Astrocyte (in vitro differentiated cells and primary cell): ENCODE data around the gene DNASE1L2. TPM values are rescaled to one million over a fixed set of nuclear protein-coding genes. Genes with fewer than 3 reads are reported as not detected.

Source experiments
- DNase-seq: peaks from one replicate; pipeline ENCODE4 v3.0.0-alpha.2; 2010; ENCODE audit warnings: low read depth
- FAIRE-seq: peaks from 2 replicates; lab custom pipeline; 2011; peaks lifted over from hg19 to GRCh38; lab: Jason Lieb, UNC
- H2AFZ ChIP-seq: 2 replicates; pipeline ENCODE4 v1.6.0; 2012; ENCODE audit warnings: low read depth, low read length, inconsistent platforms
- H3K27ac ChIP-seq: 2 replicates; pipeline ENCODE4 v1.5.1; 2011; ENCODE audit warnings: low read depth, low read length, inconsistent platforms
- H3K27me3 ChIP-seq: 2 replicates; pipeline ENCODE4 v1.6.0; 2011; ENCODE audit warnings: low read length, inconsistent platforms; ENCODE audit not compliant: insufficient read depth
- H3K36me3 ChIP-seq: 2 replicates; pipeline ENCODE4 v1.5.1; 2011; ENCODE audit warnings: low read length, inconsistent platforms; ENCODE audit not compliant: insufficient read depth
- H3K4me1 ChIP-seq: 2 replicates; pipeline ENCODE4 v1.5.1; 2011; ENCODE audit warnings: low read length, inconsistent platforms; ENCODE audit not compliant: insufficient read depth
- H3K4me2 ChIP-seq: 2 replicates; pipeline ENCODE4 v1.6.0; 2012; ENCODE audit warnings: low read length, inconsistent platforms
- H3K4me3 ChIP-seq: 2 replicates; pipeline ENCODE4 v1.5.1; 2011; ENCODE audit warnings: low read depth, mild to moderate bottlenecking, low read length, inconsistent platforms; ENCODE audit not compliant: insufficient read depth
- H3K79me2 ChIP-seq: 2 replicates; pipeline ENCODE4 v1.6.0; 2012; ENCODE audit warnings: mild to moderate bottlenecking, low read length, inconsistent platforms; ENCODE audit not compliant: insufficient read depth
- H3K9ac ChIP-seq: 2 replicates; pipeline ENCODE4 v1.6.0; 2012; ENCODE audit warnings: mild to moderate bottlenecking, low read length, inconsistent platforms
- H3K9me3 ChIP-seq: 2 replicates; pipeline ENCODE4 v1.5.1; 2012; ENCODE audit warnings: low read depth, mild to moderate bottlenecking, low read length, inconsistent platforms; ENCODE audit not compliant: insufficient read depth
- H4K20me1 ChIP-seq: 2 replicates; pipeline ENCODE4 v1.6.0; 2012; ENCODE audit warnings: low read length, inconsistent platforms; ENCODE audit not compliant: insufficient read depth
- H3K27ac Mint-ChIP-seq: one replicate; pipeline ENCODE4 v1.8.0; 2021; ENCODE audit warnings: mild to moderate bottlenecking, mixed read lengths; ENCODE audit not compliant: unreplicated experiment
- H3K27me3 Mint-ChIP-seq: one replicate; pipeline ENCODE4 v1.8.0; 2021; ENCODE audit warnings: low read depth, mixed read lengths; ENCODE audit not compliant: unreplicated experiment
- H3K36me3 Mint-ChIP-seq: one replicate; pipeline ENCODE4 v1.8.0; 2021; ENCODE audit warnings: low read depth, mixed read lengths; ENCODE audit not compliant: unreplicated experiment
- H3K4me1 Mint-ChIP-seq: one replicate; pipeline ENCODE4 v1.8.0; 2021; ENCODE audit warnings: low read depth, mixed read lengths; ENCODE audit not compliant: unreplicated experiment
- H3K4me3 Mint-ChIP-seq: one replicate; pipeline ENCODE4 v1.8.0; 2021; ENCODE audit warnings: mild to moderate bottlenecking, moderate library complexity, mixed read lengths; ENCODE audit not compliant: unreplicated experiment
- H3K9me3 Mint-ChIP-seq: one replicate; pipeline ENCODE4 v1.8.0; 2021; ENCODE audit warnings: mild to moderate bottlenecking, mixed read lengths; ENCODE audit not compliant: unreplicated experiment
- EZH2 ChIP-seq: IDR thresholded peaks from 2 replicates; pipeline ENCODE4 v1.6.1; 2012; ENCODE audit warnings: mild to moderate bottlenecking, low read length, inconsistent platforms; ENCODE audit not compliant: insufficient read depth
- total RNA-seq: library from RNA; stranded (reverse); gene quantifications from 2 replicates; pipeline ENCODE4 v1.2.1, GENCODE V29; 2021
- TF ChIP-seq, protein P1 (sequence below): IDR thresholded peaks from 2 replicates; pipeline ENCODE4 v1.5.1; 2011; ENCODE audit warnings: low read depth, mild to moderate bottlenecking, inconsistent platforms, low read length, moderate library complexity; ENCODE audit not compliant: insufficient read depth

The DNASE1L2 gene
- total RNA-seq, 1 donor from 2014 or later: 1.3 TPM

DNA sequence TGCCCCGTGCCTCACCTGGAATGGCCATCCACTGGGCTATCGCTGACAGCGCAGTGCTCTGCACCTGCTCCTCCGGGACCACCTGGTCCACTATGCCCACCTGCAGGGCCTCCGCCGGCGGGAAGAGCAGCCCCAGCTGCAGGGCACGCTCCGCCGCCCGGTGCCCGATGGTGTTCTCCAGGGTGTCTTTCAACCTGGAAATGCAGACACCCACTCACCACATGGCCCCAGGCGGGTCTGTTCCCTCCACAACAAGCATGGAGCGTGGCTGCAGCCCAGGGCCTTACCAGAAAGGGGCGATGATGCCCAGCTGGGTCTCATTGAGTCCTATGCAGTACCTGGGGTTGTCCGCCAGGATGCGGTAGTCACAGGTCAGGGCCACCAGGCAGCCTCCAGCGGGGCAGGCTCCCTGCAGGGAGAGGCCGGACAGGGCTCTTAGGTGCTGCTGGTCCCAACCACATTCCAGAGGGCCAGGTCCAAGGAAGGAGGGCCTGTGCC is 6.8 kb downstream of the DNASE1L2 start:
- TF ChIP-seq, protein P1, sequence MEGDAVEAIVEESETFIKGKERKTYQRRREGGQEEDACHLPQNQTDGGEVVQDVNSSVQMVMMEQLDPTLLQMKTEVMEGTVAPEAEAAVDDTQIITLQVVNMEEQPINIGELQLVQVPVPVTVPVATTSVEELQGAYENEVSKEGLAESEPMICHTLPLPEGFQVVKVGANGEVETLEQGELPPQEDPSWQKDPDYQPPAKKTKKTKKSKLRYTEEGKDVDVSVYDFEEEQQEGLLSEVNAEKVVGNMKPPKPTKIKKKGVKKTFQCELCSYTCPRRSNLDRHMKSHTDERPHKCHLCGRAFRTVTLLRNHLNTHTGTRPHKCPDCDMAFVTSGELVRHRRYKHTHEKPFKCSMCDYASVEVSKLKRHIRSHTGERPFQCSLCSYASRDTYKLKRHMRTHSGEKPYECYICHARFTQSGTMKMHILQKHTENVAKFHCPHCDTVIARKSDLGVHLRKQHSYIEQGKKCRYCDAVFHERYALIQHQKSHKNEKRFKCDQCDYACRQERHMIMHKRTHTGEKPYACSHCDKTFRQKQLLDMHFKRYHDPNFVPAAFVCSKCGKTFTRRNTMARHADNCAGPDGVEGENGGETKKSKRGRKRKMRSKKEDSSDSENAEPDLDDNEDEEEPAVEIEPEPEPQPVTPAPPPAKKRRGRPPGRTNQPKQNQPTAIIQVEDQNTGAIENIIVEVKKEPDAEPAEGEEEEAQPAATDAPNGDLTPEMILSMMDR: no peak
- TF ChIP-seq EZH2: no peak
- Mint-ChIP-seq H3K4me1 (no peaks in the 10 kb centered on the region), H3K27ac (no peak overlapping the region), H3K9me3 (no peaks in the 10 kb centered on the region), H3K36me3 (peaks cover 12% of the 10 kb centered on the region), H3K27me3 (no peaks in the 10 kb centered on the region), H3K4me3 (no peak overlapping the region)
- no peaks in the 10 kb centered on the region for H3K9me3 ChIP-seq
- peaks cover 8% of the 10 kb centered on the region for H3K36me3 ChIP-seq
- no peaks in the 10 kb centered on the region for H3K27me3 ChIP-seq
- peaks cover 23% of the 10 kb centered on the region for H4K20me1 ChIP-seq
- DNase-seq (no peak), FAIRE-seq (no peak)
- no peak overlapping the region for H2AFZ ChIP-seq
- no peak overlapping the region for H3K27ac ChIP-seq
- H3K79me2 ChIP-seq: no peaks in the 10 kb centered on the region
- no peaks in the 10 kb centered on the region for H3K4me1 ChIP-seq
- H3K9ac ChIP-seq: no peak overlapping the region
- H3K4me3 ChIP-seq: no peak overlapping the region
- H3K4me2 ChIP-seq: no peak overlapping the region

DNA sequence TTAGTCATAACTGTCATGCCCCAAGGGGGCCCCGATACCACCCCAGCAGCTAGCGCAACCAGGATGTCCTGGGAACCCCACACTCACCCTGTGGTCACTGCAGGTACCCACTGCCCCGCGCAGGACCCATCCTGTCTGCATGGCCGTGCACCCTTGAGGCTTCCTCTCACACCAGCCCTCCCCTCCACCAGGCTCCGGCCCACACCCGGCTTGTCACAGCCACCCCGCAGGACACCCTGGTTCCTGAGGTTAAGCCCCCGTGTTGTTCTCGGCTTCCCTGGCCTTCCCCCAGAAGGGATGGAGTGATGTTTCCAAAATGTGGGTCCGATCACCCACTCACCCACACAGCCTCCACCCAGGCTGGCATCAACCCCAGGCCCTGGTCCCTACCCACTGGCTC is 7.5 kb downstream of the DNASE1L2 start:
- Histone ChIP-seq H3K9me3 (no peaks in the 10 kb centered on the region), H3K9ac (no peak overlapping the region), H3K27ac (no peak overlapping the region), H3K36me3 (peaks cover 10% of the 10 kb centered on the region), H3K27me3 (no peaks in the 10 kb centered on the region), H3K4me3 (no peak overlapping the region), H3K4me2 (no peak overlapping the region), H4K20me1 (peaks cover 26% of the 10 kb centered on the region), H2AFZ (no peak overlapping the region), H3K79me2 (no peaks in the 10 kb centered on the region), H3K4me1 (no peaks in the 10 kb centered on the region)
- H3K4me1 Mint-ChIP-seq: no peaks in the 10 kb centered on the region
- H3K27me3 Mint-ChIP-seq: no peaks in the 10 kb centered on the region
- DNase-seq: no peak
- no peak for TF ChIP-seq EZH2
- TF ChIP-seq, protein P1: no peak
- no peak overlapping the region for H3K27ac Mint-ChIP-seq
- H3K9me3 Mint-ChIP-seq: no peaks in the 10 kb centered on the region
- peaks cover 12% of the 10 kb centered on the region for H3K36me3 Mint-ChIP-seq
- H3K4me3 Mint-ChIP-seq: no peak overlapping the region
- no peak for FAIRE-seq

DNA sequence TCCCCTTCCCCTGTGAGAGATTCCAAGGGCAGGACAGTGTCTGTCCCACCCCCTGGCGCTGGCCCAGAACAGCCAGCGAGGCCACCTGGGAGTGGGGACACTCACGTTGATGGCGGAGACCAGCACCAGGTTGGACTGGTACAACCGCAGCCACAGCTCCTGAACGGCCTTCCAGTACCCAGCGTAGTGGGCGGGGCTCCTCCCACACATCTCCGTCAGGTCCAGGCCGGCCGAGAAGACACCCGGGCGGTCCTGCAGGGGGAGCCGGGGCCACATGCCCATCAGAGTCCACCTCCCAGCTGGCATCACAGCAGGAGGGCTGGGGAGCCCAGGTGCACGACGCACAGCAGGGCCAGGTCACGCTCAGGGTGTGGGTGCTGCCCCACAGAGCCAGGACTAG is 8.1 kb downstream of the DNASE1L2 start:
- no peak overlapping the region for H3K4me3 ChIP-seq
- Mint-ChIP-seq H3K4me3 (no peak overlapping the region), H3K36me3 (peaks cover 12% of the 10 kb centered on the region), H3K27ac (no peak overlapping the region), H3K9me3 (no peaks in the 10 kb centered on the region), H3K4me1 (no peaks in the 10 kb centered on the region), H3K27me3 (no peaks in the 10 kb centered on the region)
- no peak overlapping the region for H3K4me2 ChIP-seq
- H4K20me1 ChIP-seq: peaks cover 21% of the 10 kb centered on the region
- no peaks in the 10 kb centered on the region for H3K9me3 ChIP-seq
- no peak for TF ChIP-seq EZH2
- TF ChIP-seq, protein P1: no peak
- H2AFZ ChIP-seq: no peak overlapping the region
- DNase-seq (no peak), FAIRE-seq (no peak)
- H3K27me3 ChIP-seq: no peaks in the 10 kb centered on the region
- no peaks in the 10 kb centered on the region for H3K4me1 ChIP-seq
- no peak overlapping the region for H3K9ac ChIP-seq
- no peak overlapping the region for H3K27ac ChIP-seq
- peaks cover 10% of the 10 kb centered on the region for H3K36me3 ChIP-seq
- H3K79me2 ChIP-seq: no peaks in the 10 kb centered on the region
